T47D (cell line): Measurements from ENCODE around the gene CORO2B.

Source experiments
- DNase-seq, 2 experiments: peaks; one replicate each; pipeline versions ENCODE4 v3.0.0 to v3.0.0-alpha.2; 2011 to 2012; ENCODE audit warnings: low read depth in 1 of 2, low spot score in 1 of 2
- JUND ChIP-seq: IDR thresholded peaks from 2 replicates; pipeline ENCODE4 v1.6.1; 2012; ENCODE audit warnings: low read depth
- in situ Hi-C: cut with HindIII; loops from 2 replicates; pipeline ENCODE4 v1.10.0; 2016; ENCODE audit warnings: low sequenced_read_pairs, low pct_unique_long_range_greater_than_20kb

The CORO2B gene

DNA sequence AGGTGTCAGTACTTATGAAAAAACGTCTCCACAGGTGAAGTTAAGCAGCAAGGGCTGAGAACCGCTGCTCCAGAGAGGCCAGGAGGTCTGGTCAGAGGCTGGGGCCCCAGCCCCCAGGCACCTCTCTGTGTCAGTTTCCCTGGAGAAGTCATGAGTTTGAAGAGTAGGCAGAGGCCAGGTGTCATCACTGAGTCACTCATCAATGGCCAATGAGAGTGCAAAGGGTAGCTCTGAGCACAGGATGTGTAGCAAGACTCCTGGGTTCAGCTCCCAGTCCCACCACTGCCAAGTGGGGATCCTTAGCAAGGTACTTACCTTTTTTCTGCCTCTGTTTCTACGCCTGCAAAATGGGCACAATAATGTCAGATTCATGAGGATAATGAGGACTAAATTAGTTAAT, 47.9 kb downstream of the CORO2B start:
- in situ Hi-C loops: no loop called here
- TF ChIP-seq JUND: no peak
- no peak for DNase-seq

DNA sequence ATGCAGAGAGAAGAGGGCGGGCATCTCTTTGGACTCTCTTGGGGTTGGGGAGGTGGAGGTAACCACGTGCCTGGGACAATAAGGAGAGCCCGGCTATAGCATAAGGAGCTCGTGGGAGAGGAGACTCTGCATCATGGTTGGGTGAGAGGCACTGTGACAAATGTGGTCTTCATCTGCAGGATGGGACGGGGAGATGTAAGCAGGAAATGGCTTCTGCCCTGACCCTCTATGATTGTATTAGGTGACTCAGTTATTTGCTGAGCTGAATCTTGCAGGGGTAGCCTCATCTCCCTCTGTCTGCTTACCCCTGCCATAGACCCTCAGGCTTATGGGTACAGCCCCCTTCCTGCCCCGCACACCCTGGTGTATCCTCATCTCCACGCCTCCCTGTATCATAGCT, 48.7 kb downstream of the CORO2B start:
- no peak for DNase-seq
- in situ Hi-C loops: no loop called here
- no peak for TF ChIP-seq JUND

DNA sequence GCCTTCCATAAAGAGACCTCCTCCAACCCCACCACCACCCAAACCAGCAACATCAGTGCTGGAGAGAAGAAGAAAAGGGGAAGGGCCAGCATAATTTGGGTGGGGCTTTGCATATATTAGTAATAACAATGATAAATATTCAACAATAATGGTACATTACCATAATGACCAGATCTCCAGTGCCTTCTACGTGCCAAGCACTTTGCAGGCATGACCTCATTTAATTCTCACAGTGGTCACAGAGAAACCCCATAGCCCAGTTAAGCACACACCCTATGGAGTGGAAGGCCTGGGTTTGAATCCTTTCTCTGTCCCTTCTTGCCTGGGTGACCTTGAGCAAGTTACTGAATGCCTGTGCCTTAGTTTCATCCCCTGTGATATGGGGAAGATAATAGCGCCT, 49.2 kb downstream of the CORO2B start:
- DNase-seq: no peak
- TF ChIP-seq JUND: no peak
- in situ Hi-C loops: no loop called here

DNA sequence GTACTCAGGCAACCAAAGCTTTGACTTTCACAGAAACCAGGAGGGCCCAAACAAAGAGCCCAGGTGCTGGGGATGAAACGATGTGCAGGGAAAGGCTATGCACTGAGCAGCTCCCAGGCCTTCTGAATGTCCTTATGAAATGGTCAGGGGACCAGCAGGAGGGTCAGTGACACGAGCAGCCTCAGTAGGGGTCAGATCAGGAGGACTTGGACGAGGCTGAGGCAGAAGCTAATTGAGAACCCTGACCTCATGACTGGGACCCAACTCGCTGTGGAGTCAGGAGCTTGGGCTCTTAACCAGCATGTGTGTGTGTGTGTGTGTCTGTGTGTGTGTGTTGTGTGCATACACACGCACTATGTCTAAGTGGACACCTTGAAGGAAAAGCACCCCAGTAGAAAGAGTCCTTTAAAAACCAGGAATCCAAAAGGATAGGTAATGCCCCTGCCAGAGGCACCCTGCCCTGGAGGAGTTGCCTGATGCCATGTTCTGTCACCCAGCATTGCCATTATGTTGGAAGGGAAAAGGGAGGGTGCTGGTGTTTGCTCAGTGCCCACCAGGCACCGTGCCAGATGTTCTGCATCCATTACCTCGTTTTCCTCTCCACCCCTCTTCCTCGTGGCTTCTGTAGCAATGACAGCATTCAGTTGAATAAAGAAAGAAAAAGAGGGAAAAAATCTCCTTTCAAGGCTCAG, 50.9 kb downstream of the CORO2B start:
- DNase-seq: no peak
- no peak for TF ChIP-seq JUND
- in situ Hi-C loops: no loop called here

DNA sequence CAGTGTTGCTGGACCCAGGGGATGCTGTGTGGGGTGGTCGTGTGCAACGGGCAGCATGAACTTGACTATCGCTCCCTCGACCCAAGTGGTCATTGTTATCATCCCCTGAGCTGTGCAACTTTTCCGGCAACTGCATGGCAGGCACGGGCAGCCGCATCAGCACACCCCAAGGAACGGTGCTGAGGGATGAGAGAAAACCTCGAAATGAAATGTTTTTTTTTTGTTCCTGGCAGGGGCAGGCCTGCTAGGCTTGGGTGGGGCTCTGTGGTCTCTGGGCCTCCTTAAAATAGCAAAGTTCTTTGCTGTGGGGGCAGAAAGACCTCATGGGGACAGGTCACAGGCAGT, 51.4 kb downstream of the CORO2B start:
- in situ Hi-C loops: no loop called here
- DNase-seq: no peak
- TF ChIP-seq JUND: no peak

DNA sequence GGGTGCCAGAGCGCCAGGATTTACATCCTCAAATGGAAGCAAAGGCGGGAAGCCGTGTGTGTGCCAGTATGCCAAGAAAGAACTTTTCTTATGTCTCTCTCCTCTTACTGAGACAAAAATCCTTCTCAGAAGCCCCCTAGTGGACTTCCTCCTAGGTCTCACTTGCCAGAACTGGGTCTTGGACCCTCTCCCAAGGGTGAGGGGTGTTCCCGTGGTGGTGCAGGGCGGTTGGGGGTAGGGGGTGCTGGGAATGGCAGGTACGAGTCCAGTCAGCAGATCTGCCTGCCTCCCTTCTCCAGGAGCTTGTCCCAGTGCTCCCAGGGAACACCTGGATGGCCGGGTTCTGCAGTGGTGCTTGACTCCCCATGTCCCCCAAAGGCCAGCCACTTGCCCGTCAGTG, 52.0 kb downstream of the CORO2B start:
- no peak for TF ChIP-seq JUND
- in situ Hi-C loops: no loop called here
- no peak for DNase-seq

DNA sequence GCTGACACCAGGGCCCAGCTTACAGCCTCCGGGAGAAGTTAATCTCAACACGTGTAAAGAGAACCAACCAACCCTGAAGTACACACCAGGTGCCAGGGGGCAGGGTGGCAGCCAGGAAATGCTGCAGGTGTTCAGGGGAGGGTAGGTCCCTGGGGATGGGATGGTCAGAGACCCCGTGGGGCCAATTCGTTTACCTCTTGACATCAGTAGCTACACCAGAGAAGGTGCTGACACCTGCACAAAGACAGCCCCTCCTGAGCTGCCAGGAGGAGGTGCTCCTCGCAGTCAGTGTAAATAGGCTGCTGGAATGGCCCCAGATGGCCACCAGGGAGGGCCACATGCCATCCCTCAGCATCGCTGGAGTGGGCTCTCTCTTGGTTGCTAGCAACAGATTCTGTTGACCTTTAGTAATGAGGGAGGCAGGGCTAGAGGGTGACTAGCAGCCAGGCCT, 52.8 kb downstream of the CORO2B start:
- no peak for TF ChIP-seq JUND
- in situ Hi-C loops: no loop called here

DNA sequence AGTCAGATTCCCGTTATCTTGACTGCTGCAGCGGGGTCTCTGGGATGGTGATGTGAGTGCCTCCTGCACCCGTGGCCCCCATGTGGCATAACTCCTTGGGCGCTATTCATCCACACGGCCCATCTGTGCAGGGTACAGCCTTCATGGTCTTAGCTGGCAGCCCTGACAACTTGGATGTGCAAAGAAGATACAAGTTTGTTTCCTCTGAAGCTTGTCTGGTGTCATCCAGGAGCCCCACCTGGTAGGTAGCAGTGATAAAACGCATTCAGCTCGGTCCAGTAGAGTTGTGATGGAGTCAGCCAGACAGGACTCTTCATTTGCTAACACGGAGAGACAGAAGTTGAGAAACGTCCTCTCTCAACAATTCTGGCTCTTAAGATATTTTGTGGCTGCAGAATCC, 53.3 kb downstream of the CORO2B start:
- no peak for DNase-seq
- in situ Hi-C loops: no loop called here
- TF ChIP-seq JUND: no peak

More for the DNA sequence above, 52.8 kb downstream of the CORO2B start:
- DNase-seq: no peak

DNA sequence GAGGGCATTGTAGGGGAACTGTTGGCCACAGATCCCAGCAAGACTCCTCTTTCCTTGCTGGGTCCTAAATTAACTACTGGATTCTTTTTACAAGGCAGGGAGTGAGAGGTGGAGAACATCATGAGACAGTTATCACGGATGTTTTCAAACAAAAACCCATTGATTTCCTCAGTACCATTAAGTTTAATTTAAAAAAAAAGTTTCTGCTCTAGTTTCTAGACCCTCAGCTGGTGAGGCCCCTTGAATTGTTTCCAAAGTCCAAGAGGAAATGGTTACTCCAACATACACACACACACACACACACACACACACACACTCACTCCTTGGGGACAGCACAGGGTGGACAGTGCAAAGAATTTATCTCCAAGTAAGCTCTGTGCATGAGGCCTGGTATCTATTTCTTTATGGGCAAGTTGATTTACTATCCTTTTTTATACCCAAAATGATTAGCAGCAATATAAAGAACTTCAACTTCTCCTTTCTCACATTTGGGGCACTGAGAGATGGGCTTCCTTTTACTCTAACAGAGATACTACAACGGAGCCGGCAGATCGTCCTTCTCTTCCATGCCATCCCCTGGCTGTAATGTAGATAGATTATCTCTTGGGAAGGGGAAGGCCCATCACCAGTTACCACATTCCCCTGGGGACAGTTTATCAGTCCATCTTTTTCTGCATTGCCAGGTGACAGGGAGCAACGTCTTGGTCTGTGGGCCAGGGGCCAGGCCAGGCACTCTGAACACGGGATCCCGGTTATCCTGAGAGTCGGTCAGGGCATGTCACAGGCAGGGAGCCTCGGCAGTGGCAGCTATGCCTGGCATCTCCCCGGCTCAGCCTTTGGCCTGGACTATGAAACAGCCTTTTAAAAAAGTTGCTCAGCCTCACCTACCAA, 54.7 kb downstream of the CORO2B start:
- DNase-seq: no peak
- in situ Hi-C loops: no loop called here
- TF ChIP-seq JUND: no peak

DNA sequence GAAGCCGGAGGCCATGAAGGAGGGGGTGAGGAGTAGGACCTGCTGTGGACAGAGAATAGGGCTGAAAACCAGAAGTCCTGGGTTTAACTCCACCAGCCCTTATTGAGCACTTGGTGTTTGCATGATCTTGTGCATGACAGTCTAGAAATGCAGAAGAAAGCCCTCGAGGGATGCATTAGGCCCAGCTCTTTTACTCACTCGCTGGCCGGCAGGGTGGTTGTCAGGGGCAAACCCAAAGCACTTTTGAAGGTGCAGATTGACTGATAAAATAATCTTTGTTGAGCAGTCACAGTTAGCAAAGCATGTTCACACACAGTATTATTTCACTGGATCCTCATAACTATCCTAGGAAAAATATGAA, 55.3 kb downstream of the CORO2B start:
- TF ChIP-seq JUND: no peak
- DNase-seq: no peak
- in situ Hi-C loops: no loop called here

DNA sequence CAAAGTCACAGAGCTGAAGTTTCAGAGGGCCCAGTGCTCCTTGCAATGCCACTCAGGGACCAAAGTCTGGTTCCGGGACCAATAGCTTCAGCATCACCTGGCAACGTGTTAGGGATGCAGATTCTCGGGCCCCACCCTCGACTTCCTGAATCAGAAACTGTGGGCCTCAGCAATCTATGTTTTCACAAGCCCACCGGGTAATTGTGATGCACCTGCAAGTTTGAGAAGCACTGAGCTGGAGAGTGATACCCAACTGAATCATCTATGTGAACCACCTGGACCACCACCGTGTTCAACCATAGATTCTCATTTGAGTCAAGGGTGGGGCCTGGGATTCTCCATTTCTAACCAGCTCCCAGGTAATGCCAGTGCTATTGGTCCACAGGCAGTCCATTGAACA, 55.7 kb downstream of the CORO2B start:
- TF ChIP-seq JUND: no peak
- in situ Hi-C loops: no loop called here
- no peak for DNase-seq

DNA sequence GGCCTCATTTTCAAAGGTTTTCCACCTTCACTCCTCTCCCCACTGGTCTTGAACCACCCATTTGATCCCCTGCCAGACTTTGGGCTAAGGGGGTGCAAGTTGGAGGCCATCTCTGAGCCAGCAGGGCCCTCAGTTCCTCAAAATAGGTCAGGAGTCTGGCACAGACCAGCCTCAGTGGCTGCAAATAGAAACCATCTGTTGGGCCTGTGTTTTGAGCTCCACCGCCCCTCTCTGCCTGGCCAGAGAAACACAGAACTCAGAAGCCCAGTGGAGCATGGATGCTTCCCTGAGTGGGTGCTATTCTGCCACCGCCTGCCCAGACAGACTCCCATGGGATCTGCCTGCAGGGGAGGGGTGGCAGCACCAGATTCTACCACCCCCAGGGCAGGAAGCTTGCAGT, 56.3 kb downstream of the CORO2B start:
- no peak for TF ChIP-seq JUND
- DNase-seq: no peak
- in situ Hi-C loops: no loop called here

DNA sequence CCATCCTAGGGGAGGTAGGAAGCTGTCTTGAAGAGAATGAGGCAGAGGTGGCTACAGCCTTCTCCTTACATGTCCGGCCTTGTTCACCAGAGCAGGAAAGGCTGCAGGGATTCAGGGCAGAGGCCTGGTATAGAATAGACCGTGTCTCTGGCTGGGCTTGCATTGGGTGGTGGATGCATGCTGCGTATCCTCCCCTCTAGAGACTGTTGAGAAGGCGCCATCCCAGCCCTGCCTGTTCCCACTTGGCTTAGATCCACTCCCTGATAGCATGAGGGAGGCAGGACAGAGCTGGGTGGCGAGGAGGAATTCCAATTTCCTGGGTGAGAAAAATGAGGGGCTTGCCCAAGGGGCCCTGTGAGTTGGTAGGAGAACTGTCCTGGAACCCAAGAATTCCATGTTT, 57.5 kb downstream of the CORO2B start:
- in situ Hi-C loops: no loop called here
- TF ChIP-seq JUND: no peak

More for the DNA sequence above, 57.5 kb downstream of the CORO2B start:
- DNase-seq: no peak
